Caki2 (cell line): ENCODE data around the gene TFPI. TPM values are rescaled to one million over a fixed set of nuclear protein-coding genes. Genes with fewer than 3 reads are reported as not detected.
A peak's percentile ranks its signal among the peaks of the same experiment; 100 is the strongest.
"Not testable (repeated sequence)": the region's sequence is repeated elsewhere in the genome, so short reads cannot be mapped to it uniquely, and the experiment has no call there.

Experiments used
- DNase-seq: peaks from one replicate; pipeline ENCODE4 v3.0.0-alpha.2; 2015; ENCODE audit warnings: low read depth
- in situ Hi-C: cut with HindIII; loops from 2 replicates; pipeline ENCODE4 v1.10.0; 2016; ENCODE audit warnings: low sequenced_read_pairs, low pct_unique_long_range_greater_than_20kb, mixed read lengths
- total RNA-seq: library from RNA; depleted of rRNA; stranded (reverse); fragments of >200 nt; shearing (Covaris generic); gene quantifications from 2 replicates; pipeline ENCODE4 v1.2.3, GENCODE V29; 2014; ENCODE audit warnings: low replicate concordance

Gene TFPI
- total RNA-seq, 1 experiment from 2014 or later = 32.6 TPM

DNA sequence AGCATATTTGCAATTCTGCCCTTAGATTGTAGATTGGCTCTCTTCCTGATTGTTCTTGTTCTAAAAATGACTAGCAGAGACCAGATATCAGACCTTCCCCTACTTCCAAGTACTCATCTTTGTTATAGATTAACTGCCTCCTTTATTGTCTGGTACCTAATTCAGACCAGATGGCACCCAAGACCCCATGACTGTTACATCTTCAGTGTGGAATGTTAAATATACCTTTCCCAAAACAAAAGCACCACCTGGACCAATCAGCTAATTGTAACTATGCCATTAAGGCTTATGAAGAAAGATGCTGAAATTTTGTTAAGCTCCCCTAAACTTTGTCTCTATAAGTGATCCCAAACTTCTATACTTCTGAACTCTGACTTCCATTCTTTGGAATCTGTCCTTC is 12.0 kb upstream of the TFPI start:
- in situ Hi-C loops = no loop called here
- DNase-seq = no peak

DNA sequence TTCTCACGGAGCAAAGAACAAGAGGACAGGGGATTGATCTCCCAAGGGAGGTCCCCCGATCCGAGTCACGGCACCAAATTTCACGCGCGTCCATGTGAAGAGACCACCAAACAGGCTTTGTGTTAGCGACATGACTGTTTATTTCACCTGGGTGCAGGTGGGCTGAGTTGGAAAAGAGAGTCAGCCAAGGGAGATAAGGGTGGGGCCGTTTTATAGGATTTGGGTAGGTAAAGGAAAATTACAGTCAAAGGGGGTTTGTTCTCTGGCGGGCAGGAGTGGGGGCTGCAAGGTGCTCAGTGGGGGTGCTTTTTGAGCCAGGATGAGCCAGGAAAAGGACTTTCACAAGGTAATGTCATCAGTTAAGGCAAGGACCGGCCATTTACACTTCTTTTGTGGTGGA is 11.4 kb upstream of the TFPI start:
- in situ Hi-C loops, DNase-seq: not testable (repeated sequence)

DNA sequence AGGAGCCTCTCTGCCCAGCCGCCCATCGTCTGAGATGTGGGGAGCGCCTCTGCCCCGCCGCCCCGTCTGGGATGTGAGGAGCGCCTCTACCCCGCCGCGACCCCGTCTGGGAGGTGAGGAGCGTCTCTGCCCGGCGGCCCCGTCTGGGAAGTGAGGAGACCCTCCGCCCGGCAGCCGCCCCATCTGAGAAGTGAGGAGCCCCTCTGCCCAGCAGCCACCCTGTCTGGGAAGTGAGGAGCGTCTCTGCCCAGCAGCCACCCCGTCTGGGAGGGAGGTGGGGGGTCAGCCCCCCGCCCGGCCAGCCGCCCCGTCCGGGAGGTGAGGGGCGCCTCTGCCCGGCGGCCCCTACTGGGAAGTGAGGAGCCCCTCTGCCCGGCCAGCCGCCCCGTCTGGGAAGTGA is 2.3 kb upstream of the TFPI start:
- DNase-seq, in situ Hi-C loops: not testable (repeated sequence)

DNA sequence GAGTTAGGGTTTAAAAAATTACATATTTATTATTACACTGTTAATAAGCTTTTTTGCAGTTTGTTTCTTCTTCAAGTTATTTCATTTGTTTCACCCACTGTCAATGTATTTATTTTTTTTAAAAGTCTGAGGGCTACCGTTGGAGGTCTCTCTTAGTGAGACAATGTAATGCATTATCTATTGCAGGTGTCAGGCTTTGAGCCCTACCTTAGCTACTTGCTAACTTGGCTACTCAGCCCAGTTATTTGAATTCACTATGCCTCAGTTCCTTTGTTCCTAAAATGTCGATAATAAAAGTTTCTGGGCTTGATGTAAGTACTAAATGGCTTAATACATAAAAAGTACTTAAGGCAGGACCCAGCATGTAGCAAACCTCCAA is 458 bp upstream of the TFPI start:
- in situ Hi-C loops = no loop called here
- DNase-seq = no peak

DNA sequence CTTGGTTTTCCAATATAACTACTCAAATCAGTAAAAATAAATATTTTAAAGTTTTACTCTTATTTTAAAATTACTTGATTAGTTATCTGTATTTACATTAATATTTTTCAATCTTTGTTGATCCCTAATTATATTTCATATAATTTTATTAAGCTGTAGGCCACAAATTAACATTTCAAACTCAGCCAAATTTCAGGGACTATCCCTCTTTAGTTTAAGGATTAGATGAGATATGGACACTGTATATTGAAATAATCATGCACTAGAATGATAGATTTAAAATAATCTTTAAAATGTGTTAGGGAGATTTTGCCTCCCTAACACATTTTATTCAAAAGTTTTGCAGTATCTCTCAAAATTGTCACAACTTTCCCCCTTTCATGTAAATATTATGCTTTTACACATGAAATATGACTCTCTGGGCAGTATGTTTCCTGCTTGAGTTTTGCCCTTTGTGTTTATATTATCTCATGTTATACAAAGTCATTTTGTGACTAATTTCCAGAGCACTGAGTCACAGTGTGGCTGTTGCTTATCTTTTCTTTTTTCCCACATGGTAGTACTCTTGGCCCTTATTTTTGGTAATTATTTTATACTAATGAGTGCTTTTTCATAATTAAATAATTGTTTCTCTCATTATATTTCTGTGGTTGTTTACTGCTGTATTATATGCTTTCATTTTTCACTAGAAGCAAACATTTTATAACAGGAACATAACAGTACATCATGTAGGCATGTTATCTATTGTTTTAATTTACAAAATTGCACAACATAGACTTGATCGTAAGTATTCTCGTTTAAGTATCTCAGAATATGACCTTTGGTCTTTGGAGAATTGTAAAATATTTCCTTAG is 1.2 kb downstream of the TFPI start:
- peak; percentile 56 for DNase-seq
- in situ Hi-C loops = no loop called here

DNA sequence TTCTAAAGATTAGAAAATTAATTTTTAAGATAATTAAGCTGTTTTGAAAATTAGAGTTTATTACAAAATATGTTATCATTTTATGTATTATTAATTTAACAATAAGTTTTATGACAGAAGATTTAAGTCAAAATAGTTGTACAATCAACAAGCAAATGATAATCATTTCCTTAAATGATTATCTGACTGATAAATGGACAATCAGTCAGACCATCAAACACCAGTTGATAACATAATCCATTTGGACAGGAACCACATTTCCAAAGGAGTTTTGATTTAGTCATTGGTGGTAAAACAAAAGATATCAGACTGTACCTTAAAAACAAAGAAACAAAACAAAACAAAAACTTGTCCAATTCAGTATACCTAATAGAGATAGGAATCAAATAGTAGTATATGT is 1.9 kb downstream of the TFPI start:
- no peak for DNase-seq
- in situ Hi-C loops = no loop called here

DNA sequence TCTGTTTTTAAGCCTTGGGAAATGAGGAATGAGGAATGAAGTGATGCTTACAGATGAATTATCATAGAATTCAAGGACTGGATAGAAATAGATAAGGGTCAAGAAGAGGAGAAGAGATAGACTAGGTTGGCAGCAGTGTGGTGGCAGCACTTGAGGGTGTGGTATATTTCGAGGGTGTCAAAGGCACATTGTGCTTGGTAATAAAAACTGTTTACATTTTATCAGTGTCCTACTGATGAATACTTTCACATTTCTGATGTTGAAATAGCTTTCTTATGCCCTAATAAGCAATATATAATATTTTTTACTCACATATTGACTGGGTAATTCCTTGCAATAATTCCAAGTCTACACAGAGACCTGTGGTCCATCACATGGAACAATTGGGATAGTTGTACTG is 3.4 kb downstream of the TFPI start:
- in situ Hi-C loops = no loop called here
- no peak for DNase-seq

DNA sequence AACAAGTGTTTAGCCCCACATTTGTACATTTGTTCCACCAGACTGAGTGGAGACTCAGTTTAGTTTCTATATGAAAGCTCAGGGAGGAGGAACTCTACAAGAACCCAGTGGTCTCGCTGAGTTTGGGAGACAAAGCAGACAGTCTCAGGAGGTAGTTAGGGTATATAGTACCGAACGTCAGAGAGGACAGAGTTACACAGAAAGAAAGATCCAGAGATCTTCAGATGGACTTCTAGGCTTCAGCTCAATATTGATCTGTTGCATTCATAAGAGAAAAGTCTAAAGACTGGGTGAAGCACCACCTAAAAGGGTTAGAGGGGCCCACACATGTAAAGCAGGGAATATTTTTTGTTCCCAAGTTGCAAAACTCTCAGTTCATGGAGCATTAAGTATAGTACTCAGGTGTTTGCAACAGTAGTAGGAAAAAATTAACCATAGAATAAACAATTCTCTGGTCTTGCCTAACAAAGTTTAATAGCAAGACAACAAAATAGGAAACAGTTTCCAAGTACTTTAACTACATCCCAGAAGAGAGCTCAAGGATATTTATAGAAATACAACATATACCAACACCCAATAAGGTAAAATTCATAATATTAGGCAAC is 4.2 kb downstream of the TFPI start:
- DNase-seq = no peak

DNA sequence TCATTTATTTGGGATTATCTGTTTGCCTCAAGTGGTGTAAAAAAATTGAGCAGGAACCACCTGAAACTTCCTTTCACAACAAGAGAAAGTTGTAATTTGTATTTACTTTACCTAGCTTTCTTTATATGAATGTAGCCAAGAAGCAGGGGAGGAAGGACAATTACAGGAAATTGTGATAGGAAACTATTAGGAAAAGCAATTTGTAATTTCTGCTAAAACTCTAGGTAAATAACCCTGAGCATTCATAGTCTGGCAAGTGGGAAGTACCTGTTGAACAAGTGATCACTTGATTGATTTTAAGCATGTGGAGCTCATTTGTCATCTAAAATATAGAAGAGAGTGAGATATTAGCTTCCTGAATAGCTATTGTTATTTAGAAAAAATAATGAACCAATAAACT is 5.0 kb downstream of the TFPI start:
- in situ Hi-C loops = no loop called here

More for the DNA sequence above, 4.2 kb downstream of the TFPI start:
- in situ Hi-C loops = no loop called here

DNA sequence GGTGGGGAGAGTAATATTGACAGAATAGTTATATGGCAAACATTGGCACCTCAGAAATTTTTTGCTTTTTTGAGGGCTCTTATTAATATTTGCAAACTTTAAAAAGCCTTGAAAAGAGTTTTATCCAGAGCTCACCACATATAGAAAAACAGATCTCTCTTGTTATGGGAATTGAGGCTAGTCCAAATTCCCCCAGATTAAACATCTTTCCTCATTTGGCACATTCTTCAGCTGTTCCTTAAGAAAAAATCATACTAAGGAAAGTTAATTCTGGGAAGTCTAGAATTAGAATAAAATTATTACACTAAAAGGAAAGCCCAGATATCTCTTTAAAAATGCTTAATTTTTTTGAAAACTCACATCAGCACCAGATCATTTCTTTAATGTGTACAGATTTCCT is 5.6 kb downstream of the TFPI start:
- in situ Hi-C loops = no loop called here
- DNase-seq = no peak

More for the DNA sequence above, 5.0 kb downstream of the TFPI start:
- no peak for DNase-seq

DNA sequence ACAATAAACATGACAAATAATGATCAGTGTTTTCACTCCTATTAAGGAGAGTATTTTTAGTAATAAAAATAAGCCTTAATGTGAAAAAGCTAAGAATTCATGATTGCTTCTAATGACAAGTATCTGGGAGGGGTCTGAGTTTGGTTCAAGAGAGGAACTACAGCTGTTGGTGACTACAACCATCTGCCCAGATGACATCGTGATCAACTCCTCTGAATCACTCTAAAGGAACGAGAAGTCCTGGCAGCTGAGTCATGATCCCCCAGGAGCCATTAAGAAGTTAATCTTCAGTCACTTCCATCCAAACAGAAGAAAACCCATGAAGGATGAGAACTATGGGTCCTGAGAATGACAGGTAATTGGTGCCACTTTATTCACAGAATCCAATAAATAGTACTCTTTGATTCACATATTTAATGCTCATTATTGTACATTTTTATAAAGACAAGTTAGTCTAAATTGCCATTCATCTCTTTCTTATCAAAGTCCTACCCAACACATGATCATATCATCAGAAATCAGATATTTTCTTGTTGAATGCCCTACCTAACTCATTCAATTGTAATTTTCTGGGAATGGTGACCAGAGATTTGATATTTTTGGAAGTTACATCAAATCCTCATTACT is 6.8 kb downstream of the TFPI start:
- in situ Hi-C loops = no loop called here
- peak; percentile 76 for DNase-seq

DNA sequence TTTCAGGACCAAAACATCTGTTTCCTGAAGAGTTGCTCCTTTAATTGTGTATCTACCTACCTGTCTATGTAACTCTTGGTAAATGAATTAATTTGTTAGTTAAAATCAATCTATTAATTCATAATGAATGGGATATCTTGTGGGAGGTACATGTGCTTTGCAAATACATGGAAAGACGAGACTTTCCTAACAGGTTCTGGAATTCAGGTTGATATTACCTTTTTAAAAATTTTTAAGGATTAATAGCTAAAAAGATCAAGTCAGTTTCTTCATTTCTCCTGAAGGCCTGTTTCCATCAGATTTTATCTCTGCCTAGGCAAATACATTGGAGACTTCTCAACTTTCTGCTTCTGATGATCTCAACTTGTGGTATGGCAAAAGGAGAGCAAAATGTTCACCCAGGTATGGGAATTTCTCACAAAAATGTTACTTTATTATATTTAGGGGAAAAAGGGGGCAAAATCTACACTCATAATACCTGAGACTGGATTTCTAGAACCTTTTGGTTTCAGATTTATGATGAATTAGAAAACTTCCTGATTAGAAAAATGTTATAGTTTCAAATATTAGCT is 7.4 kb downstream of the TFPI start:
- in situ Hi-C loops = no loop called here
- no peak for DNase-seq

DNA sequence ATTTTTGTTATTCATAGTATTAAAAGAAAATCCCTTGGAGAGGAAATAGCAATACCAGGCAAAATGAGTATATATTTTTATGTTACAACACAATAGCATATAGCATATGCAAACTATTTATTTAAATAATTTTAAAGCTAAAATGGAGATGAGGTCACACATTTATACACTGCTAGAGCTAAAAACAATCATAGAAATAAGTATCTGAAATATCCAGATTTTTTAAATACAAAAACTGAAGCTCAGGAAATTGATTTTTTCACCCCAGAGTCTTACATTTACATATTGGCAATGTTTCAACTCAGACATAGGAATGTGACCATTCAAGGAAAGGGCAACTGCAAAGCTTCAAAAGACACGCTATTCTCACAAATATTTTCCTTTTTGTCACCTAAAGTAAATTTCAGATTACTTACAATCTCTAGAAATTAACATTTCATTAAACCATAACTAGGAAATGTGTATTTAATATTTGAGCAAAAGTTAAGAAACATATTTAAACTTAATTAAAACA is 8.9 kb downstream of the TFPI start:
- no peak for DNase-seq
- in situ Hi-C loops = no loop called here

DNA sequence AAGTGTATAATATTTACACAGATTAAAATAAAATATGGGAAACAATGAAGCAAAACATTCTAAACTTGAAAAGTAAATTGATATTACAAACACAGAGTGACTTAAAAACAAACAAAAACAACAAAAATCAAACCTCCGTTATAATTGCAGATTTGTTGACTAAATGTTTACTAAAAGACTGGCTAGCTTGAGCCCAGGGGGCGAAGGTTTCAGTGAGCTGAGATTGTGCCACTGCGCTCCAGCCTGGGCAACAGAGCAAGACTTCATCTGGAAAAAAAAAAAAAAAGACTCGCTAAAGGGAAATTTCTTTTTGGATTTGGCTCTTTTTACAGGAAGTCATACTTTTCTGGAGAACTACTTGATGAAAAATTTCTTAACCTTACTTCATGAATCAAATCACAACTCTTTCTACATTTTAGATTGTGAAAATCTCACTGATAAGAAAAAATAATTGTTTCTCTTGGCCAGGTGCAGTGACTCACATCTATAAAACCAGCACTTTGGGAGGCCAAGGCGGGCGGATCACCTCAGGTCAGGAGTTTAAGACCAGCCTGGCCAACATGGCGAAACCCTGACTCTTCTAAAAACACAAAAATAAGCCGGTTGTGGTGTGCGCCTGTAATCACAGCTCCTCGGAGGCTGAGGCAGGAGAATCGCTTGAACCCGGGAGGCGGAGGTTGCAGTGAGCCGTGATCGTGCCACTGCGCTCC is 9.7 kb downstream of the TFPI start:
- in situ Hi-C loops = no loop called here
- DNase-seq = peak; percentile 68

DNA sequence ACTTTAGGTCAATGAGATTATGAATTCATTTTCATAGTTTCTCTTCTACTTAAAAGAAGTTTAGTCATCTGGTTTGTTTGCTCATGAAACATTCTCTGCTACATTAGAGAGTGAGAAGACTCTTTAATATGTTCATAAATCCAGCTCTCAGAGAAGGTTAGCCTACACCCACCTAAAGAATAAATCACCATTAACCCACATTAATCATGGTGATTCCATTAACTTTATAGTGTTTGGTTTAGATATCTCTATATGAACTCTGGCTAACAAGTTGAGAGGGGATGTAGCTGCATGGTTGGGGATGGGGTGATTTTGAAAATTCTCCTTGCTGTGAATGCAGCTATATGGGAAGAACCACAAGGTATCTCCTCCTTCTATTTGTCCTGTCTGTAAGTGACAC is 10.7 kb downstream of the TFPI start:
- no peak for DNase-seq
- in situ Hi-C loops = no loop called here

DNA sequence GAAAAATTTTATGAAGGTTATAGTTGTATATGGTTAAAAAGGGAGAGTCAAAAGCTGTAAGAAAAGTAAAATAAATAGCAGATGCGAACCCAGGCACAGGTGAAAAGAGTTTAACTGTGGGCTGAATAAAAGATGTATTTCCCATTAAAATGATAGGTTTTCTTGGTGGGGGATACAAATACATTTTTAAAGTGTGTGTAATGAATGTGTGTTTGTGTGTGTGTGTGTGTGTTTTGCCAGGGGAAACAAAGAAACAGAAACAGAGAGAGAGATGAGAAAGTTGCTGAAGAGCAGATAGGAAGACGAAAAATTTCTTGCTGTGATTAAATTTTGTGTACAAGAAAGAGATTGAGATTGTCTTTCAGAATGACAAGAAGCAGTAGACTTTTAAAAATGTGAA is 12.1 kb downstream of the TFPI start:
- in situ Hi-C loops = no loop called here
- no peak for DNase-seq

DNA sequence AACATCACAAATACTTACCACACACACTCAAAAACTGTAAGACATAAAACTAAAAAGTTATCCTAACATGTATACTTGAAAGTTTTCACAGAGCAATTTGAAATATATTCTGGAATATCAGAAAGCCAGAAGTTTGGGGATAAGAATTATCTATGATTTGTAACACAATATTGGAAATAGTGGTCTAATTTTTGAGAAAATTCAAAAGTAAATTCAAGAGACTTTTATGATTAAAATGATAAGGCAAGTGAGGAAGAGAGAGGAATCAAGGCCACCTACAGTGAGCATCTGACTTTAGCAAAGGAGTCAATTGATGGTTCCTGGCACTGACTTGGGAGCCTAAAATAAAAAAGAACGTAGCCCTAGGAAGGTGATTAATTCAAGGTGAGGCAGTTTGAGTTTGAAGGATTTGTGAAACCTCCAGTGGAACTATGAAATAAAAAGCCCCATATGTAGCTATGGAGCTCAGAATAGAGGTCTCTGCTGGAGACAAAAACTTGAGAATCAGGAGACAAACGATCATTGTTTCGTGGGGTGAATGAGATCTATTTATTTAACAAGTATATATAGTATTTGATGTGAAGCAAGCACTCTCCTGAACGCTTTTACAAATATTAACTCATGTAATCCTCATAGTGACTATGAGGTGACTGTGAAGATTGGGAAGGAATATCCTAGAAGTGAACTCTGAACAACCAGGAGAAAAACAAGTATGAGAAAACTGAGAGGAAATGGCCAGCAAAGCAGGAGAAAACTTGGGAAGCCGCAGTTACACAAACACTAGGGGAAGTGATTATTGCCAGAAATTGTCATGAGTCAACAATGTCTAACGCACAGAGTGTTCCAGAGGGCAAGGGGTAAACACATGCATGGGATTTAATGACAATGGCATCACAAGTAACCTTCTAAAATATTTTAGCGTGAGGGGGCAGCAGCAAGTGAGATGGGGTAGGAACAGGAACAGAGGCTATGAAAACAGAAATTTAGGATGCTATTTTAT is 12.8 kb downstream of the TFPI start:
- peak; percentile 64 for DNase-seq

More for the DNA sequence above, 12.8 kb downstream of the TFPI start:
- in situ Hi-C loops = no loop called here
